Right ventricle myocardium inferior (tissue), 1 donor: ENCODE data around the gene KIF22. TPM values are rescaled to one million over a fixed set of nuclear protein-coding genes. Genes with fewer than 3 reads are reported as not detected.
A peak's percentile ranks its signal among the peaks of the same experiment; 100 is the strongest.
"Not testable (repeated sequence)": the region's sequence is repeated elsewhere in the genome, so short reads cannot be mapped to it uniquely, and the experiment has no call there.

Experiments
- ATAC-seq: fragments of 200-7000 bp; cut with Tn5 transposase; one replicate; pipeline ENCODE4 v1.9.1; 2020; ENCODE audit warnings: mild to moderate bottlenecking, moderate library complexity
- DNase-seq: peaks from one replicate; pipeline ENCODE4 v3.0.0; 2021; ENCODE audit errors: missing footprints
- intact Hi-C: fragments of 100-400 bp; cut with DNase I; formaldehyde crosslinking; loops from one replicate; pipeline ENCODE4 v1.11.0; 2022
- total RNA-seq: library from RNA; stranded (reverse); fragmentation: NEBNext Ultra II Directional; extraction: Animal tissue kit (Norgen Biotek cat#: 25700); gene quantifications from one replicate; pipeline ENCODE4 v1.2.1, GENCODE V29; 2021
- donor health status: DM: no; HTN: yes; CAD: no; lungs with severe emphysema.

KIF22 gene
- total RNA-seq, 1 donor from 2014 or later: 53.3 TPM

DNA sequence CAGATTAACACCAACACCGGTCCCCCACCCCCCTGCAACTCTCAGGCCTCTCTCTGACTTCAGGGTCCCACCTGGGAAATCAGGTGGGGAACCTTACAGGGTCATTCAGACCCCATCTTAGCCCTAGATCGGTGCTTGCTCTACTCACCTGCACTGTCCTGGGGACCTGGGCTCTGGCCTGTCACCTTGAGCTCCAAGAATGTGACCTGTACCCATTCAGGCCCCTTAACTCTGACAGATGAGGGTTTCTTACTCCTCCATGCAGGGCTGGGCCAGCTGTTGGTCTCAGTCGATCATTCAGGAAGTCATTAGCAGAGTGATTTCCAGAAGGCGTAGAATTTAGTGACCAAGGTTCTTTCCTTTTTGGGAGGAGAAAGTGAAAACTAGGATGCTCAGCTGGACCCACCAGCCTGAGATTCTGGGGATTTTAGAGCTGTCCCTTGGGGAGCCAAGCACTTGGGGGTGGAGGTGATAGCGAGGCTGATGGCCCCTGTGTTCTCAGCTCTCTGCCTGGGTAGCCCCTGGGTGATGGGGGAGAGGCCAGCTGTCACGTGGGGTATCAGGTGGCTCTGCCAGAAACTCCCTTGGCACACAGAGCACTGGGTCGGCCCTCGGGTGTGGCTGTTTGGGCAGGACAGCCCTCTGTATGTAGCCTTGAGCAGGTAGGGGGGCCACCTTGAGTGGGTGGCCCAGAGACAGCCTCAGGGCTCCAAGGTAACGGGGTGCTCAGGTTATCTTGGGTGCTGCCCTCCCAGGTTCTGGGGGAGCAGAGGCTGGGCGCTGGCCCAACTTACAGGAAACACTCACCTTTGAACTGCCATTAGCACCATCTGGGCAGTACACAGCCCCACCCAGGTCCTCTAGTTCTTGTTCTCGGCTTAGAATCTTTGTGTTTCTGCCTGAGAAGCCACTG, 30.4 kb downstream of the KIF22 start:
- intact Hi-C loops: no loop called here
- ATAC-seq (peak; percentile 2), DNase-seq (peak; percentile 25)

DNA sequence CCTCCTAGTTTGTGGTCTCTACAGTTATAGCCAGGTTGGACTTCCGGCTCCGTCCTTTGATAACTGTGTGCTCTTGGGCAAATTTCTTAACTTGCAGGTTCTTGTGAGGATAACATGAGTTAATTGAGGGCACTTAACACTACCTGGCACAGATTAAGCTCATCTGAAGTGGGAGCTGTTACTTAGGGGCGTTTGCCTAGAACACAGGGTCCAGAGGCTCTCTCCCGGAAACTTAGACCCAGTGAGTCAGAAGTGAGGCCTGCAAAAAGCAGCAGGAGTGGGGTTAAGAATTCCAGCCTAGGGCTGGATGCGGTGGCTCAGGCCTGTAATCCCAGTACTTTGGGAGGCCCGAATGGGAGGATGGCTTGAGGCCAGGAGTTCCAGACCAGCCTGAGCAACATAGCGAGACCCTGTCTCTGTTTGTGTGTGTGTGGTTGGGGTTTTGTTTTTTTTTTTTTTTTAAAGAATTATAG, 31.1 kb downstream of the KIF22 start:
- ATAC-seq: no peak
- intact Hi-C loops: no loop called here
- no peak for DNase-seq

DNA sequence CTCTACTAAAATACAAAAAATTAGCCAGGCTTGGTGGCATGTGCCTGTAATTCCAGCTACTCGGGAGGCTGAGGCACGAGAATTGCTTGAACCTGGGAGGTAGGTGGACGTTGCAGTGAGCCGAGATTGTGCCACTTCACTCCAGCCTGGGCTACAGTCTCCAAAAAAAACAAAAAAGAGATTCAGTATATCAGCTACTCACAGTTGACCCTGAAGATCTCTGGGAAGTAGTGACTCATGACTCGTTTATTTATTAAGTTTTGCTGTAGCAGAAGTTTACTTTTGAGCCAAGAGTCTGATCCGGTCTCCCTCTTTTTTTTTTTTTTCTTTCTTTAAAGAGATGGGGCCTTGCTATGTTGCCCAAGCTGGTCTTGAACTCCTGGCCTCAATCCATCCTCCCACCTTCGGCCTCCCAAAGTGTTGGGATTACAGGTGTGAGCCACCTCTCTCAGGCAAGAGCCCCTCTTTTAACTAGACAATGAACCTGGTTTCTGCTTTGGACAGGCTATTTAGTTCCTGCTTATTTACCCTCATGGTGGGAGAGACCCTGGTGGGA, 34.1 kb downstream of the KIF22 start:
- peak; percentile 30 for ATAC-seq
- intact Hi-C loops: no loop called here
- no peak for DNase-seq

DNA sequence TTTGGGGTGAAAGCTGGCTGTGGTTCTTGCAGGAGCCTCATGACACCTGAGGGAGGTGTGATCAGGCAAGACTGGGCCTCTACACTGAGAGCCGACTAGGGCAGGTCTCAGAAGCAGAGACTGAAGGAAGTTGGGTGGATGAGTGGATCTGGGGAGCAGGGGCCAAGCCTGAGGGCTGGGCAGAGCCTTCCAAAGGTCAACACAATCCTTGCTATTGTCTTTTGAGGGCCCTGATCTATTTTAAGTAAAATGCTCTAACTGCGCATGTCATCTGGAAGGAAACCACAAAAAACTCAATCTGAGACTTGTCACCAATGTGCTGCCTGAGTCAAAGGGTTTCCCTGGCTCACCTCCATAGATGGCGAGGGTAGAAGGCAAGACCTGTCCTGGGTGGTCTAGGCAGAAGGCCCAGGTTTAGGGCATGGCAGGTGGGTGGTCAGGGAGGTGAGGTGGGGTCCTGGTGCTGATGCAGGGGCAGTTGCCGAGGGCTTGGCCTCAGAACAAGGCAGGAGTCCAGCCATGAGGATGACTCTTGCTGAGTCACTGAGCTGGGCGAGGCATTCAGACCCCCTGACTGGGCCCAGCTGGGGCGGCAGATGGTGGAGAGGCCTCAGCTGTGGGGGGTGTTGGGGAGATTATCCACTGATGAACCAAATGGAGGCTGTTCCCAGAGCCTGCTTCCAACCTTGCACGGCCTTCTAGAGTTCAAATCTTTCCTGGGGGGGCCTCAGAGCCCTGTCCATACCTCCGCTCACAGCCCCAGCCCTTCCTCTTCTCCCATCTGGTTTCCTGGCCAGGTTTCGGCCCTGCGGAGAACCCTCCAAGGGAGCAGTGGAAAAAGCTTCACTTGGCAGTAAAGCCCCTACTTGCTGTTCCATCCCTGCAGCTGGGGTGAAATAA, 34.8 kb downstream of the KIF22 start:
- peak; percentile 81 for DNase-seq
- intact Hi-C loops: no loop called here
- peak; percentile 72 for ATAC-seq

DNA sequence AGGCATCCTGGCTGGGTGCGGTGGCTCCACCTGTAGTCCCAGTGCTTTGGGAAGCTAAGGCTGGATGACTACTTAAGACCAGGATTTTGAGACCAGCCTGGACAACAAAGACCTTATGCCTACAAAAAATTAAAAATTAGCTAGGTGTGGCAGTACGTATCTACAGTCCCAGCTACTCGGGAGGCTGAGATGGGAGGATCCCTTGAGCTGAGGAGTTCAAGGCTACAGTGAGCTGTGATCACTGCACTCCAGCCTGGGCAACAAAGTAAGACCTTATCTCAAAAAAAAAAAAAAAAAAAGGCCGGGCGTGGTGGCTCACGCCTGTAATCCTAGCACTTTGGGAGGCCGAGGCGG, 35.8 kb downstream of the KIF22 start:
- ATAC-seq: no peak
- intact Hi-C loops: no loop called here
- no peak for DNase-seq

DNA sequence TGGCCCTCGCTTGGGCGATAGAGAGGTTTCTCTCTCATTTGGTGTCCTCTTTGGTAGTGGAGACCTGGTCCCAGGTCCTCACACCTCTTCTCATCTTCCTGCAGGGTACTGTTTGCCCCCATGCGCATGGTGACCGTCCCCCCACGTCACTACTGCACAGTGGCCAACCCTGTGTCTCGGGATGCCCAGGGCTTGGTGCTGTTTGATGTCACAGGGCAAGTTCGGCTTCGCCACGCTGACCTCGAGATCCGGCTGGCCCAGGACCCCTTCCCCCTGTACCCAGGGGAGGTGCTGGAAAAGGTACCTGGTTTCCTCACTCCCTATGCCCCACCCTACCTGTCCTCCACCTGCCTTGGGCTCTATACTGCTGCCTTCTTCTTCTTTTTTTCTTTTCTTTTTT, 40.2 kb downstream of the KIF22 start:
- intact Hi-C loops: no loop called here
- DNase-seq: no peak
- ATAC-seq: no peak

DNA sequence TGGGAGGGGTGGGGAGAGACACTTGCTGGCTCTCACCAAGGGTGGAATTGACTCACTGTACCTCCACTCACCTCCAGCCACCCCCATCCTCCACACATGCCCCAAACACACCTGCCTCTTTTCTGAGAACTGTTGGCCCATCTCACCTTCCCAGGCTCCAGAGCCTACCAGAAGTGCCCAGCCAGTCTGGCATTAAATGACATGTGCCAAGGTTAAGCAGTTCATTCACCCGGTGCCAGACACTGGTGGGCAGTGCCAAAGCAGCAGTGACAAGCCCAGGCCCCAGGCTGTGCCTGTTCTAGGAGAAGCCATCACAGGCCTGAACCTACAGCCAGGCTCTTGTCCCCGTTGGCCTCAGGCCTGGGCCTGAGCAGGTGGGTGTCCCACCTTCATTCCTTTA, 40.9 kb downstream of the KIF22 start:
- ATAC-seq: peak; percentile 75
- no peak for DNase-seq
- intact Hi-C loops: no loop called here

DNA sequence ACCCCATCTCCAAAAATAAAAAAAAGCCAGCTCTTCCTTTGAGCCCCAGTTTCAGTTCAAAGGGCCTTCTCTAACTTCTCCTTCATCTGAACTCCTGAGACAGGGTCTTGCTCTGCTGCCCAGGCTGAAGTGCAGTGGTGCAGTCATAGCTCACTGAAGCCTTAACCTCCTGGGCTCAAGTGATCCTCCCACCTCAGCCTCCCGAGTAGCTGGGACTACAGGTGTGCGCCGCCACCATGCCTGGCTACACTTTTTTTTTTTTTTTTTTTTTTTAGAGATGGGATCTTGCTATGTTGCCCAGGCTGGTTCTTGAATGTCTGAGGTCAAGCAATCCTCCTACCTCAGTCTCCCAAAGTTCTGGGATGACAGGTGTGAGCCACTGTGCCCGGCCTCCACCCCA, 42.7 kb downstream of the KIF22 start:
- ATAC-seq, DNase-seq, intact Hi-C loops: not testable (repeated sequence)

DNA sequence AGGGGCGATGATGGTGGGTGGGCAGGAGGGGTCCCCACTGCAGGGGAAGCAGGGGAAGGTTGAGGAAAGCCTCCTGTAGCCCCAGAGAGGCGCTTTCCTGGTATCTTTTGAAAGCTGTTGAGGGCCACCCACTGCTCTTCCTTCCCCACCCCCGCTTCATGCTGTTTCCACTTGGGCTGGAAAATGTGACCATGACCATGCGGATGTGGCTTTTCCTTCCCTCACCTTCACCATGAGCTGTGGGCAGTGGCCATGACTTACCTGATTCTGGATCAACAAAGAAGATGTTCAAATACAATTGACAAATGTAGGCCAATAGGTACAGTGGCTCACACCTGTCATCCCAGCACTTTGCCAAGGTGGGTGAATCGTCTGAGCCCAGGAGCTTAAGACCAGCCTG, 43.5 kb downstream of the KIF22 start:
- DNase-seq: no peak
- intact Hi-C loops: no loop called here
- ATAC-seq: no peak

DNA sequence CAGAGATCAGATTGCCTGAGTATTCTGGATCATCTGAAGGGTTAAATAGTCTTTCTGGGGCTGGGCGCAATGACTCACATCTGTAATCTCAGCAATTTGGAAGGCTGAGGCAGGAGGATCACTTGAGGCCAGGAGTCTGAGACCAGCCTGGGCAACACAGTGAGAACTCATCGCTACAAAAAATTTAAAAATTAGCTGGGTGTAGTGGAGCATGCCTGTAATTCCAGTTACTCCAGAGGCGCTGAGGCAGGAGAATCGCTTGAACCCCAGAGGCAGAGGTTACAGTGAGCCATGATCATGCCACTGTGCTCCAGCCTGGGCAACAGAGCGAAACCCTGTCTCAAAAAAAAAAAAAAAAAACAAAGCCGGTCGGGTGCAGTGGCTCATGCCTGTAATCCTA, 45.4 kb downstream of the KIF22 start:
- intact Hi-C loops: no loop called here
- ATAC-seq: no peak
- no peak for DNase-seq

DNA sequence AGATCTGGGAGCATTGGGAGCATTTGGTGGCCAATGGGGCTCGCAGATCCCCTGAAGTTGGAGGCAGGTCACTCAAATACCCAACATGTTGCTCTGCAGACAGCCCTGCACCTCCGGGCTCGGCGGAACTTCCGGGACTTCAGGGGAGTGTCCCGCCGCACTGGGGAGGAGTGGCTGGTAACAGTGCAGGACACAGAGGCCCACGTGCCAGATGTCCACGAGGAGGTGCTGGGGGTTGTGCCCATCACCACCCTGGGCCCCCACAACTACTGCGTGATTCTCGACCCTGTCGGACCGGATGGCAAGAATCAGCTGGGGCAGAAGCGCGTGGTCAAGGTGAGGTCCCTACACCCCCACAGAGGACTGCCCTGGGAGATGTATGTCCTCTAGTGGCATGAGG, 46.1 kb downstream of the KIF22 start:
- ATAC-seq (no peak), DNase-seq (no peak)
- intact Hi-C loops: no loop called here

DNA sequence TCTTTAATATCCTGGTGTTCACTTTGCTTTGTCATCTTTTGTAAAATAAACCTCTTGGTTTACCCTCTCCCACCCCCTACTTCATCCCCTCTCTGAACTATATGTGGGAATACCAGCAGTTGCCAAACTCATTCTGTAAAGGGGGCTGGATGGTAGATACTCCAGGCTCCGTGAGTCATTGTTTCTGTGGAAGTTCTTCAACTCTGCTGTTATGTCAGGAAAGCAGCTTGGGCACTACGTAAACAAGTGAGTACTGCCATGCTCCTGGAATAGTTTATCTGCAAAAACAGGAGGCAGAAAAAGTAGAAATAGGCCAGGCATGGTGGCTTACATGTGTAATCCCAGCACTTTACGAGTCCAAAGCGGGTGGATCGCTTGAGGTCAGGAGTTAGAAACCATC, 47.3 kb downstream of the KIF22 start:
- no peak for DNase-seq
- intact Hi-C loops: no loop called here
- no peak for ATAC-seq

DNA sequence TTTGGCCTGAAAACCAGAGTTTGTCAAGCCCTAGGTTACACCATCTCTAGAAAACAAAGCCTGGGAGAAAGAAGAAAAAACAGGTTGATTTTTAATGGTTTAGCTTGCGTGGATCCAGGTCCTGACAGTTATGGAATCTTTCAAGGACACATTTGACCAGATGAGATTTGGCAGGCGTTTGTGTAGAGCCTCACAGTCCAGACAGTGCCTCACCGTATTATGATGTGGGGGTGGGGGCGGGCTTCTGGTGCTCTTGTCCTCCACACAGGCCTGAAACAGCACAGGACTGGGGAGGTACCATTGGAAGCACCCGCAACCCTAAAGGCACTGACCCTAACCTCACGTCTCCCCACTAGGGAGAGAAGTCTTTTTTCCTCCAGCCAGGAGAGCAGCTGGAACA, 49.3 kb downstream of the KIF22 start:
- ATAC-seq (no peak), DNase-seq (no peak)
- intact Hi-C loops: no loop called here

DNA sequence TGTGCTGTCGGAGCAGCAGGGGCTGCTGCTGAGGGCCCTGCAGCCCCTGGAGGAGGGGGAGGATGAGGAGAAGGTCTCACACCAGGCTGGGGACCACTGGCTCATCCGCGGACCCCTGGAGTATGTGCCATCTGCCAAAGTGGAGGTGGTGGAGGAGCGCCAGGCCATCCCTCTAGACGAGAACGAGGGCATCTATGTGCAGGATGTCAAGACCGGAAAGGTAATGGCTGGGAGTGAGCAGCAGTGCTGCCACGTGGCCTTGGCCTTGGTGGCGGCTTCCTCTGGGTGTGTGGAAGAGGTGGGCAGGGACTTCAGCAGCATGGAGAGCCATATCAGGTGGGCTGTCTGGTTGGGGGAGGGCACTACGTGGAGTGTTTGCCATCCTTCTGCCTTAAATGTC, 49.7 kb downstream of the KIF22 start:
- no peak for DNase-seq
- no peak for ATAC-seq
- intact Hi-C loops: no loop called here

DNA sequence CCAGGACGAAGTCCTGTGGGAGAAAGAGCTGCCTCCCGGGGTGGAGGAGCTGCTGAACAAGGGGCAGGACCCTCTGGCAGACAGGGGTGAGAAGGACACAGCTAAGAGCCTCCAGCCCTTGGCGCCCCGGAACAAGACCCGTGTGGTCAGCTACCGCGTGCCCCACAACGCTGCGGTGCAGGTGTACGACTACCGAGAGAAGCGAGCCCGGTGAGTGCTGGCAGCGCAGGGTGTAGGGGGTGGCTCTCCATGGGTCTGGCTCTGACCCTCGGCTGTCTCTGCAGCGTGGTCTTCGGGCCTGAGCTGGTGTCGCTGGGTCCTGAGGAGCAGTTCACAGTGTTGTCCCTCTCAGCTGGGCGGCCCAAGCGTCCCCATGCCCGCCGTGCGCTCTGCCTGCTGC, 51.1 kb downstream of the KIF22 start:
- ATAC-seq (no peak), DNase-seq (no peak)
- intact Hi-C loops: no loop called here

DNA sequence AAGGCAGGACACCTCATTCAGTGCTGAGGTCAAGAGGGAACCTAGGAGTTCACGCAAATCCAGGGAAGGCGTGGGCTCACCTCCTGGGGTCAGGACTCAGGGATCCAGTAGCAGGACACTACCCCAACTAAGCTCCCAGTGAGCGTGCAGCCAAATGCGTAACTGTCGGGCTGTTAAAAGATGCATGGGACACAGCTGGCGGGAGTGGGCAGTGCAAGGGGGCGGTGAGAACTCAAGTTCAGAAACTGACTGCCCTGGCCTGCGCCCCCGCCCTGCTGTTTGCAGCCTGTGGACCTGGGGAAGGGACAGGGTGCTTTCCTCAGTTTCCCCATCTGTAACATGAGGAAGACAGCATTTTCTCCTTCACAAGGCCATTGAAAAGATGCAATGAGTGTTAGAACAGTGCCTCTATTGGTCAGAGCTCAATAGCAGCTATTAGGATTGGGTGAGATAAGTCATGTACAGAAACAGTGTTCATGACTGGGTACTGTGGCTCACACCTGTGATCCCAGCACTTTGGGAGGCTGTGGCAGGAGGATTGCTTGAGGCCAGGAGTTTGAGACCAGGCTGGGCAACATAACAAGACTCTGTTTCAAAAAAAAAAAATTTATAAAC, 52.3 kb downstream of the KIF22 start:
- intact Hi-C loops: no loop called here

DNA sequence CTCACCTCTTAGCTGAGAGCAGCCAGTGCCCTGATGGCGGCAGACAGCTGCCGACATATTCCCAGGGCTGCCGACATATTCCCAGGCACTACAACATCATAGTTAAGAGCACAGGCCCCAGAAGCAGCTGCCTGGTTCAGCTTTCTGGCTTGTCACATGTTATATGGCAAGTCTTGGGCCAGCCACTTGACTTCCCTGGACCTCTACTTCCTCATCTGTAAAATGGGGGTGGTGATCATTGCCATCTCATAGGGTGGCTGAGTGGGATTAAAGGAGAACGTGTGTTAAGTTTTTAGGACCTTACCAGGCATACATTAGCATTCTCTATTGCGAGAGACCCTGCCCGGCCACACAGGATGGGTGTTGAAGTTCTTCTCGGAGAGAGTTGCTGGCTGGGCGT, 53.4 kb downstream of the KIF22 start:
- DNase-seq (no peak), ATAC-seq (no peak)
- intact Hi-C loops: no loop called here

More for the DNA sequence above, 52.3 kb downstream of the KIF22 start:
- no peak for ATAC-seq
- DNase-seq: no peak

DNA sequence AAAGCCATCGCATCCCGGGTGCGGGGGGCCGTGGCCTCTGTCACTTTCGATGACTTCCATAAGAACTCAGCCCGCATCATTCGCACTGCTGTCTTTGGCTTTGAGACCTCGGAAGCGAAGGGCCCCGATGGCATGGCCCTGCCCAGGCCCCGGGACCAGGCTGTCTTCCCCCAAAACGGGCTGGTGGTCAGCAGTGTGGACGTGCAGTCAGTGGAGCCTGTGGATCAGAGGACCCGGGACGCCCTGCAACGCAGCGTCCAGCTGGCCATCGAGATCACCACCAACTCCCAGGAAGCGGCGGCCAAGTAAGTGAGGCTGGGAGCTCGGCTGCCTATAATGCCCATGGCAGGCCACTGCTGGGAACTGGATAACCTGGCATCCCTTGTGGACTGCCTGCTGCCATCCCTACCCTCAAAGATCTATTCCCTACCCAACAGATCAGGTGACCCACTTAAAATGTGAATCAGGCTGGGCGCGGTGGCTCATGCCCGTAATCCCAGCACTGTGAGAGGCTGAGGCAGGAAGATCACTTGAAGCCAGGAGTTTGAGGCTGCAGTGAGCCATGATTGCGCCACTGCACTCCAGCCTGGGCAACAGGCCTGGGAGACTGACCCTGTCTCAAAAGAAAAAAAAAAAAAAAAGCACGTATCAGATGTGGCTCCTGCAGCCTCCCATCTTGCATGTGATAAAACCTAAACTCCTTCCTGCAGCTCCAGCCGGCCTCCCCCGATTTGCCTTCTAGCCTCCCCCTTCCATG, 54.2 kb downstream of the KIF22 start:
- DNase-seq: no peak
- intact Hi-C loops: loop anchor here (5.0 kb wide), 1 partner anchor 32 kb away; the partner anchor contains the start of gene PRRT2
- peak; percentile 37 for ATAC-seq
